Measurements from ENCODE around the gene TCF7. TPM values are rescaled to one million over a fixed set of nuclear protein-coding genes. Genes with fewer than 3 reads are reported as not detected.

TCF7 gene
- total and polyA plus RNA-seq, 2 of the 13 experiments (the other 11 are each of a cell fraction or from before 2014, with no cell fraction given), result 6.3 to 6.8 TPM

DNA sequence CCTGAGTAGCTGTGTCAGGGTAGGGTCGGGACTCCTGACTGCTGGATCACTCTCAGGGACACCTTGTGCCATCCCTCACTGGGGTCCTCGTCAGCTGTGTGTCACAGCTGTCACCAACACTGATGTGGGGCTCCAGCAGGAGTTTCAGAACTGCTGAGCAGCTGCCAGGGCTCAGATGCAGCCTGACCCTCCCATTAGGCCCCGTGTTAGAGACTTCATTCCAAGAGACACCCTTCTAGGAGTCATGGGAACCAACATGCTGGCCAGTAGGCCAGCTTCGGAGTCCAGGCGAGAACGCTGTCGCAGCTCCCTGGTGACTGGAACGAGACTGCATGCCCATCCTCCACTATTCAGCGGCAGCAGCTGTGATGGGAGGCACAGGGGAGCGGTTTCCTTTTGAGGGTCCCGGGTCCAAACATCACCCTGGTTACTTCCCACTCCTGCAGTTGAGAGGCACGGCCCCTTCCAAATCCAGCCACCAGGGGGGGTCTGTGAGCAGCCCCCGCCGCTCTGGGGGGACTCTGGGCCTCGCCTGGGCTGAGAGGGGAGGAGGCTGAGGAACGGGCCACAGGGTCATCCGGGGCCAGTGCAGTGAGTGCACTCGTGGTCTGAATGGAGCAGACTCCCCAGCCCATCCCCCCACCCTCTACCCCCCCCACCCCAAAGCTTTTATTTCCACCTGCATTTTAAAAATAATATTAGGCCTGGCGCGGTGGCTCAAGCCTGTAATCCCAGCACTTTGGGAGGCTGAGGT is 12.6 kb upstream of the TCF7 start (continued):
- TF ChIP-seq, protein P1, sequence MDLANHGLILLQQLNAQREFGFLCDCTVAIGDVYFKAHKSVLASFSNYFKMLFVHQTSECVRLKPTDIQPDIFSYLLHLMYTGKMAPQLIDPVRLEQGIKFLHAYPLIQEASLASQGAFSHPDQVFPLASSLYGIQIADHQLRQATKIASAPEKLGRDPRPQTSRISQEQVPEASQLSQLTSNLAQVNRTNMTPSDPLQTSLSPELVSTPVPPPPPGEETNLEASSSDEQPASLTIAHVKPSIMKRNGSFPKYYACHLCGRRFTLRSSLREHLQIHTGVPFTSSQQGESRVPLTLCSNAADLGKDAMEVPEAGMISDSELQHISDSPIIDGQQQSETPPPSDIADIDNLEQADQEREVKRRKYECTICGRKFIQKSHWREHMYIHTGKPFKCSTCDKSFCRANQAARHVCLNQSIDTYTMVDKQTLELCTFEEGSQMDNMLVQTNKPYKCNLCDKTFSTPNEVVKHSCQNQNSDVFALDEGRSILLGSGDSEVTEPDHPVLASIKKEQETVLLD (CRISPR knock-in tag; IDR thresholded peaks at IDR 0.05; ENCODE audit: low read depth), result no peak
- TF ChIP-seq, protein P2, sequence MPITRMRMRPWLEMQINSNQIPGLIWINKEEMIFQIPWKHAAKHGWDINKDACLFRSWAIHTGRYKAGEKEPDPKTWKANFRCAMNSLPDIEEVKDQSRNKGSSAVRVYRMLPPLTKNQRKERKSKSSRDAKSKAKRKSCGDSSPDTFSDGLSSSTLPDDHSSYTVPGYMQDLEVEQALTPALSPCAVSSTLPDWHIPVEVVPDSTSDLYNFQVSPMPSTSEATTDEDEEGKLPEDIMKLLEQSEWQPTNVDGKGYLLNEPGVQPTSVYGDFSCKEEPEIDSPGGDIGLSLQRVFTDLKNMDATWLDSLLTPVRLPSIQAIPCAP (CRISPR knock-in tag; IDR thresholded peaks at IDR 0.05; ENCODE audit: low read depth), result no peak
- TF ChIP-seq MAFG (CRISPR knock-in tag; IDR thresholded peaks at IDR 0.05), result no peak
- TF ChIP-seq, protein P3, sequence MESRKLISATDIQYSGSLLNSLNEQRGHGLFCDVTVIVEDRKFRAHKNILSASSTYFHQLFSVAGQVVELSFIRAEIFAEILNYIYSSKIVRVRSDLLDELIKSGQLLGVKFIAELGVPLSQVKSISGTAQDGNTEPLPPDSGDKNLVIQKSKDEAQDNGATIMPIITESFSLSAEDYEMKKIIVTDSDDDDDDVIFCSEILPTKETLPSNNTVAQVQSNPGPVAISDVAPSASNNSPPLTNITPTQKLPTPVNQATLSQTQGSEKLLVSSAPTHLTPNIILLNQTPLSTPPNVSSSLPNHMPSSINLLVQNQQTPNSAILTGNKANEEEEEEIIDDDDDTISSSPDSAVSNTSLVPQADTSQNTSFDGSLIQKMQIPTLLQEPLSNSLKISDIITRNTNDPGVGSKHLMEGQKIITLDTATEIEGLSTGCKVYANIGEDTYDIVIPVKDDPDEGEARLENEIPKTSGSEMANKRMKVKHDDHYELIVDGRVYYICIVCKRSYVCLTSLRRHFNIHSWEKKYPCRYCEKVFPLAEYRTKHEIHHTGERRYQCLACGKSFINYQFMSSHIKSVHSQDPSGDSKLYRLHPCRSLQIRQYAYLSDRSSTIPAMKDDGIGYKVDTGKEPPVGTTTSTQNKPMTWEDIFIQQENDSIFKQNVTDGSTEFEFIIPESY (CRISPR knock-in tag; IDR thresholded peaks at IDR 0.05), result no peak
- TF ChIP-seq NR1H2 (CRISPR knock-in tag; IDR thresholded peaks at IDR 0.05; ENCODE audit: borderline replicate concordance, low read depth), result no peak
- TF ChIP-seq RBAK (CRISPR knock-in tag; IDR thresholded peaks at IDR 0.05), result no peak
- TF ChIP-seq, protein P4, sequence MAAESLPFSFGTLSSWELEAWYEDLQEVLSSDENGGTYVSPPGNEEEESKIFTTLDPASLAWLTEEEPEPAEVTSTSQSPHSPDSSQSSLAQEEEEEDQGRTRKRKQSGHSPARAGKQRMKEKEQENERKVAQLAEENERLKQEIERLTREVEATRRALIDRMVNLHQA (CRISPR knock-in tag; IDR thresholded peaks at IDR 0.05), result no peak
- TF ChIP-seq ARNTL (CRISPR knock-in tag; IDR thresholded peaks at IDR 0.05), result no peak
- TF ChIP-seq ZNF644 (CRISPR knock-in tag; IDR thresholded peaks at IDR 0.05; ENCODE audit: low read depth), result no peak
- TF ChIP-seq SYNCRIP (IDR thresholded peaks at IDR 0.05; ENCODE audit: insufficient read depth, low read depth, low read length), result no peak
- TF ChIP-seq, protein P5, sequence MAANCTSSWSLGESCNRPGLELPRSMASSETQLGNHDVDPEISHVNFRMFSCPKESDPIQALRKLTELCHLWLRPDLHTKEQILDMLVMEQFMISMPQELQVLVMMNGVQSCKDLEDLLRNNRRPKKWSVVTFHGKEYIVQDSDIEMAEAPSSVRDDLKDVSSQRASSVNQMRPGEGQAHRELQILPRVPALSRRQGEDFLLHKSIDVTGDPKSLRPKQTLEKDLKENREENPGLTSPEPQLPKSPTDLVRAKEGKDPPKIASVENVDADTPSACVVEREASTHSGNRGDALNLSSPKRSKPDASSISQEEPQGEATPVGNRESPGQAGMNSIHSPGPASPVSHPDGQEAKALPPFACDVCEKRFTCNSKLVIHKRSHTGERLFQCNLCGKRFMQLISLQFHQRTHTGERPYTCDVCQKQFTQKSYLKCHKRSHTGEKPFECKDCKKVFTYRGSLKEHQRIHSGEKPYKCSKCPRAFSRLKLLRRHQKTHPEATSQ (CRISPR knock-in tag; IDR thresholded peaks at IDR 0.05; ENCODE audit: borderline replicate concordance), result no peak
- no peak for TF ChIP-seq NFIC (IDR thresholded peaks at IDR 0.05; ENCODE audit: low read length)
- TF ChIP-seq PRMT3 (CRISPR knock-in tag; IDR thresholded peaks at IDR 0.05; ENCODE audit: borderline replicate concordance, low read depth), result no peak
- no peak for TF ChIP-seq PHF5A (CRISPR knock-in tag; IDR thresholded peaks at IDR 0.05; ENCODE audit: low read depth, unreplicated experiment)
- TF ChIP-seq ZNF260 (CRISPR knock-in tag; IDR thresholded peaks at IDR 0.05; ENCODE audit: borderline replicate concordance, low read depth), result no peak
- TF ChIP-seq, protein P6, sequence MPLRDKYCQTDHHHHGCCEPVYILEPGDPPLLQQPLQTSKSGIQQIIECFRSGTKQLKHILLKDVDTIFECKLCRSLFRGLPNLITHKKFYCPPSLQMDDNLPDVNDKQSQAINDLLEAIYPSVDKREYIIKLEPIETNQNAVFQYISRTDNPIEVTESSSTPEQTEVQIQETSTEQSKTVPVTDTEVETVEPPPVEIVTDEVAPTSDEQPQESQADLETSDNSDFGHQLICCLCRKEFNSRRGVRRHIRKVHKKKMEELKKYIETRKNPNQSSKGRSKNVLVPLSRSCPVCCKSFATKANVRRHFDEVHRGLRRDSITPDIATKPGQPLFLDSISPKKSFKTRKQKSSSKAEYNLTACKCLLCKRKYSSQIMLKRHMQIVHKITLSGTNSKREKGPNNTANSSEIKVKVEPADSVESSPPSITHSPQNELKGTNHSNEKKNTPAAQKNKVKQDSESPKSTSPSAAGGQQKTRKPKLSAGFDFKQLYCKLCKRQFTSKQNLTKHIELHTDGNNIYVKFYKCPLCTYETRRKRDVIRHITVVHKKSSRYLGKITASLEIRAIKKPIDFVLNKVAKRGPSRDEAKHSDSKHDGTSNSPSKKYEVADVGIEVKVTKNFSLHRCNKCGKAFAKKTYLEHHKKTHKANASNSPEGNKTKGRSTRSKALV (CRISPR knock-in tag; IDR thresholded peaks at IDR 0.05), result no peak
- no peak for TF ChIP-seq KLF13 (CRISPR knock-in tag; IDR thresholded peaks at IDR 0.05)
- TF ChIP-seq, protein P7, sequence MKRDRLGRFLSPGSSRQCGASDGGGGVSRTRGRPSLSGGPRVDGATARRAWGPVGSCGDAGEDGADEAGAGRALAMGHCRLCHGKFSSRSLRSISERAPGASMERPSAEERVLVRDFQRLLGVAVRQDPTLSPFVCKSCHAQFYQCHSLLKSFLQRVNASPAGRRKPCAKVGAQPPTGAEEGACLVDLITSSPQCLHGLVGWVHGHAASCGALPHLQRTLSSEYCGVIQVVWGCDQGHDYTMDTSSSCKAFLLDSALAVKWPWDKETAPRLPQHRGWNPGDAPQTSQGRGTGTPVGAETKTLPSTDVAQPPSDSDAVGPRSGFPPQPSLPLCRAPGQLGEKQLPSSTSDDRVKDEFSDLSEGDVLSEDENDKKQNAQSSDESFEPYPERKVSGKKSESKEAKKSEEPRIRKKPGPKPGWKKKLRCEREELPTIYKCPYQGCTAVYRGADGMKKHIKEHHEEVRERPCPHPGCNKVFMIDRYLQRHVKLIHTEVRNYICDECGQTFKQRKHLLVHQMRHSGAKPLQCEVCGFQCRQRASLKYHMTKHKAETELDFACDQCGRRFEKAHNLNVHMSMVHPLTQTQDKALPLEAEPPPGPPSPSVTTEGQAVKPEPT (CRISPR knock-in tag; IDR thresholded peaks at IDR 0.05; ENCODE audit: low read depth), result no peak
- no peak for TF ChIP-seq KDM6A (CRISPR knock-in tag; IDR thresholded peaks at IDR 0.05; ENCODE audit: low read depth)

All from HepG2 (cell line).